GM21423 (cell line): ENCODE data around the gene RIN3.
"Not testable (repeated sequence)": the region's sequence is repeated elsewhere in the genome, so short reads cannot be mapped to it uniquely, and the experiment has no call there.

Experiments used
- ATAC-seq: cut with Tn5 transposase; IDR thresholded peaks from one replicate; pipeline ENCODE4 v1.9.1; 2021; ENCODE audit warnings: mild to moderate bottlenecking, moderate library complexity; ENCODE audit not compliant: unreplicated experiment

Gene RIN3

DNA sequence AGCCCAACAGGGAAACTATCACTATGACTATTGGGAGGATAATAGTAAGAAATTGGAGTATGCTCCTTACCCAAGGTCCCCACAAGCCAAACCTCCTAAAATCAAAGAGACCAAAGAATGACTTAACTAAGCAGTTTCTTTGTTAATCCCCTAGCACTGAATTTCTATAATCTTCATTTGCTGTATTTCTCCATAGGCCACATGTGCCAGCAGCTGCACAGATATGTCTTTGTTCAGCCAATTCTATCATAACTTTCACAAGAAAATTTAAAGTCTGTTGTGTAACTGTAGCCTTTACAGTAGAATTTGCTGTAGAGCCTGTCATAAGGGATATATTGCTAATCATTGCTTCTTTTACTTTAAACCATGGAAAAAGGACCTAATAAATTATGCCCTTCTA is 104.0 kb downstream of the RIN3 start:
- no peak for ATAC-seq

DNA sequence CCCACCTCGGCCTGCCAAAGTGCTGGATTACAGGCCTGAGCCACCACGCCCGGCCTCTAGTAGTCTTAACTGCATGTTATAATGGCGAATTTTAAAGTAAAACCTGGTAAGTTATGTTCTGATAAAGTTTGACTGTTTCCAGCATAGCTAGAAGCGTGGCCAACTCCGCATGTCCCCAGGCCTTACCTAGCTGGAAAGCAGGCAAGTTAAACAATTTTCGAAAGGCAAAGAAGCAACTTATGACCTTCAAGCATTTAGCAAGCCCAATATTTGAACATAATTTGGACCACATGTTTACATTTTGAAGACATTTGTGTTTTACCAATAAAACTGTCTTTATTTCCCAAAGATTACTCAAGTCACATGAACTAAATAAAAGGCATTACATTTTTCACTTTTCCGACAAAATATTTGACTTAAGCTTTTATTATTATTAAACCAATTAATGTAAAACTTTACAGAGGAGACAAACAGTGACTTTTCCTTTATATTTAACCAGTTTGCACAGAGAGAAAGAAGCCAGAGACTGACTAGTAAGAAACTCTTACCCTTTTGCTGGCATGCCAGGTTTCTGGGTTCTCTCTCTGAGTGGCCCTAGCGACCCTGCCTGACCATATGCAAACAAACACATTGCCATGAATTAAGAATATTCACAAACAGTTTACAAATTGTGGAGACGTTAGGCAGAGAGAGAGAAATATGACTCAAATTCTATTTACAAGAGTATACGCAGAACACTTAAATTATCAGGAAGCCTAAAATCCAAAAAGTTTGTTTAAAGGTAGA is 106.3 kb downstream of the RIN3 start:
- no peak for ATAC-seq

DNA sequence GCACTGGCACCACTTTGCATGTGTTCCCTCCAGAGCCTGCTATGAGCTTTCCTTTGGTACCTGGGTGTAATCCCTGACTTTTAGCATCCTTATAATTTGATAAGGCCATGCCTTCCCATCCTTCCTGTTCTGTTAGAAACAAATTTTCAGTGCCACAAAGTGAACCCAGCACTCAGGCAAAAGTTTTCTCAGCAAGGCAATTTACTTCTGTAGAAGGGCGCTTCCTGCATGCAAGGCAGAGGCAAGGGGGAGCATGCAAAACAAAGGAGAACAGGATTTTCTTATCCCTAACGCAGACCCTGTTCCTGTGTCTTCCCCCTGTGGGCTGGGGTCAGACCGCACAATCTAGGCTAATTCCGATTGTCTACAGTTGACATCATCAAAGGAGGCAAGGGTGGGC is 108.7 kb downstream of the RIN3 start:
- ATAC-seq: no peak

DNA sequence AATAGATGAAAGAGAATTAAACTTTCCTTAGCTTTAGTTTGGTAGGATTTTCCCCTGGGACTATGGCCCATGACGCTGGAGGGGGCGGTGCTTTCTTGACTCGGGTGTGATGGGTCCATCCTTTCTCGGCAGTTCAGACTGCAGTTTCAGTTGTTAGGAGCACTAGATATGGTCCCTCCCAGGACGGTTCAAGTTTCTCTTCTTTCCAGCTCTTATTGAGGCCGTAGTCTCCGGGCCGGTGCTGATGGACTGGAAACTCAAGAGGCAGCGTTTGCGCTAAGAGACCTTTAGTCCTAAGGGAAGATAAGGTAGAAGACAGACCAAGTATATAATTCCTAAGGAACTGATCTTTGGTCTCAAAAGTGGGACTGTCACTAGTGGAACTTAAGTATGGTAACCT is 111.2 kb downstream of the RIN3 start:
- no peak for ATAC-seq

DNA sequence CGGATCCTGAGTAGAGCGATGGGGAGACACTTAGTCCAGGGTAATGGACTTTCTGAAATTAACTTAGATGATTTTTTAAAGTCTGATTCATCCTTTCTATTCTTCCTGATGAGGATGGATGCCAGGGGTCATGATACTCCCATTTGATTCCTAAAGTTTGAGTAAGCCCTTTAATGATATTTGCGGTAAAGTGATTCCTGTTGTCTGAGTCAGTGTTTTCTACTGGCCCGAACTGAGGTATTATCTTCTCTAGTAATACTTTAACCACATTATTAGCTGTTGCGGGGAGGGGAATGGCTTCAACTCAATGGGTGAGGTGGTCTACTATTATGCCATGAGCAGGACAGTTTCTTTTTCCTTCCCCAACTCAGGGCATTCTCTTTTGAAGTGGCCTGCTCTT is 111.6 kb downstream of the RIN3 start:
- no peak for ATAC-seq

DNA sequence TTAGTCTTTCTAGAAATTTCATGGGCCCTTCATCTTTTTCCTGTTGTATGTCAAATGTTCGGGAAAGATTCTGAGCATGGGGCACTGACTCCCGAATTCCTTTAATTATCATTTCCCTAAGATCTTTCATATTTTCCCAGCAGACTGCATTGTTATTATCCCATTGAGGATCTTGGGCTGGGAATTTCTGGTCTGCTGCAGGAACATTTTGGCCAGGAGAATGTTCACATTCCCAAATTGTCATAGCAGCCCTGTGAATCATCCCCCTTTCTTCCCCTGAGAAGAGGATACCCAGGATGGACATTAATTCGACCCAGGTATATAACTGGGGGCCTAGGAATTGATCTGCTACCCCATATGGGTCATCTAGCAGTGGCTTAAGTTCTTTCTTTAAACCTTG is 112.5 kb downstream of the RIN3 start:
- ATAC-seq: no peak

DNA sequence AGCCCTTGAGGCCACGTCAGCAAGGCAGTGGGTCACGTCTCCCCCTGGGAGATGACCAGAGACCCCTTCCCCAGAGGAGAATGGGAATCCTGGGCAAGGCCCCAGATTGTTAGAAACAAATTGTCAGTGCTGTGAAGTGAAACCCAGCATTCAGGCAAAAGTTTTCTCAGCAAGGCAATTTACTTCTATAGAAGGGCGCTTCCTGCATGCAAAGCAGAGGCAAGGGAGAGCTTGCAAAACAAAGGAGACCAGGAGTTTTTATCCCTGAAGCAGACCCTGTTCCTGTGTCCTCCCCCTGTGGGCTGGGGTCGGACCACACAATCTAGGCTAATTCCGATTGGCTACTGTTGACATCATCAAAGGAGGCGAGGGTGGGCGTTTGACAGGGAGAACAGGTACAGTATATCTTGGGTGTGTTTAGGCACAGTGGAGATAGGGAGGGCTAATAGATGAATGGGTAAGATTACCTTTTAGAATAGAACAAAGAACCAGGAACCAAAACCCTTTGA is 114.2 kb downstream of the RIN3 start:
- ATAC-seq: no peak

DNA sequence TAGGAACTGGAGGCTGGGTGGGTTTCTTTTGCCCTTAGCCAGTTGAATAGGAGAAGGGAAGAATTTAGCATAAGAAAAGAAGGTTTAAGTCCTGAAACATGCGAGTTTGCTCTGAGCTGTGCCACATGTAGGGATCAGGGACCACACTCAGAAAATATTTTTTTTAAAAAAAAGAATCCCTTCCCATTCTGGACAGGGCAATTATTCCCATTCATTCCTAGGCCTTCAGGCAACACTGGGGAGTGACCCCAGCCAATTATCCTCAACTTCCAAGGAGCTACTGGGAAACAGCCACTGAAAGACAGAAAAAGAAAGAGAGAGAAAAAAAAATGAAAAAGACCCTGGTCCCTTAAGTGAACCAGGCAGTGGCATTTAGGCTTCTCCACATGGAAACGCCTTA is 115.1 kb downstream of the RIN3 start:
- ATAC-seq: no peak

DNA sequence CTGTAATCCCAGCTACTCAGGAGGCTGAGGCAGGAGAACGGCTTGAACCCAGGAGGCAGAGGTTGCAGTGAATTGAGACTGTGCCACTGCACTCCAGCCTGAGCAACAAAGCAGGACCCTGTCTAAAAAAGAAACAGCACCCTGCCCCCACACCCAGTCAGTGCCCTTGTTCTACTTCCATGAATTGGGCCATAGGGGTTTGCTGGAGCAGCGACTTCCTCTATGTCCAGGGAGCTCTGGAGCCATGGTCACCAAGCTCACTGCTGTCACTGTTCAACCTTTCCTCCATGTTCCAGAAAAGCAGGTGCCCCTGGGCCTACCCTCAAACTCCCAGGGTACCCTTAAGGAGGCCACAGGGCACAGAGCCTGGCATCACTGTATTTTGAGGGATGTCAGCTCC is 116.8 kb downstream of the RIN3 start:
- no peak for ATAC-seq

DNA sequence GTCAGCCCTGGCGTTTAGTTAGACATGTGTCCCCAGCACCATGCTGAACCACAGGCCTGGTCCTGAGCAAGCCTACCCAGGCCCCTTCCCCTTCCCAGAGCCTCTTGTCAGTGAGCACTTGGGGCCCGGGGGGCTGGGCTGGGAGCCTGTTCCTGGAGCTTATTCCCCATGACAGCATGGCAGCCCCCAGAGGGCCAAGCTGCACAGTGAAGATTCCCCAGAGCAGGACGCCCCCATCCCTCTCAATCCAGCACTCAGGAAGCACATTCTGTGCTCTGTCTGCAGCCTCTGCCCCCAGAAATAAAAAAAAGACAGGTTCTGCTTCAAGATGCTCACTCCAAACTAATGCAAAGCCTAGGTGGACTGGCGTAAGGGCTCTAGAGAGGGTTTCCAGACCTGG is 117.5 kb downstream of the RIN3 start:
- no peak for ATAC-seq

DNA sequence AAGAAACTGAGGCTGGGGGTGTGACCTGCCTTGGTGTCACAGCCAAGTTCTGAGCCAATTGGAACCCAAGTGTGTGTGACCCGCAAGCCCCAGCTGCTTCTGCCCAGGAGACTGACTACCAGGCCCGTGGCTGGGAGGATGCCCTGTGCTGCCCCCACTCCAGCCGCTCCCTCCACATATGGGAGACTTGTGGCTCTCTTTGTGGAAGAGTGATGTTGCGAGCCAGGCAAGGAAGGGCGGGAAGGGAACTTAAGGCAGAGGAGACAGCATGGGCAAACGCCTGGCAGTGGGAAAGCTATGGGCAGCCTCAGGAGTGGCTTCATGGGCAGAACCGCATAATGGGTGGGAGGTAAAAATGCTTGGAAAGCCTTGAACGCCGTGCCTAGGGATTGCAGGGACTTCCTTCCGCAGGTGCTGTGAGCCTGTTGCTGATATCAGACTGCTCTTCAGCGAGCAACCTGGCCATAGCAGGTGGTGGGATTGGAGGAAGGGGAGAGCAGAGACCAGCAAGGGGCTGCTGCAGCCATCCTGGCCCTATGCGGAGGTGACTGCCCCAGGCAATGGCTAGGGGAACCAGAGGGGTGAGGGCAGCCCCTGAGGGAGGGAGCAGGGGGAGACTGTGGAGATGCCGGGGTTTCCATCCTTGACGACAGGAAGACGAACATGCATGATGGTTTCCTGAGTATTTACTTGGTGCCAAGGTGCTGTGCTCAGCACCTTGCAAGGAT is 119.1 kb downstream of the RIN3 start:
- ATAC-seq: no peak

DNA sequence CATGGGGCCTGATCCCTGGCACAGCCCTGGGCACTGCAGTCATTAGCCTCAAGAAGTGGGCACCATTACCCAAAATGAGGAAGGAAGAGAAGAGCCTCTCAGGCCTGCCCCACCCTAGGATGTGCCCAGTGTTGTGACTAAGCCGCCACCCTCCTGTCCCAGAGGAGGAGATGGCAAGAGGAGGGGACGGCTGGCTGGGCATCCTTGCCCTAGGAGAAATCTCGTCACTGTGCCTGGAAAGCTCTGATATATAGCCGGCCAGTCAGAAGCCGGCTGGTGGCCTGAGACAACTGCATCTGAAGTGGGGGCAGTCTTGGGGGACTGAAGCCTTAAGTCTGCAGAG is 119.7 kb downstream of the RIN3 start:
- ATAC-seq: no peak

DNA sequence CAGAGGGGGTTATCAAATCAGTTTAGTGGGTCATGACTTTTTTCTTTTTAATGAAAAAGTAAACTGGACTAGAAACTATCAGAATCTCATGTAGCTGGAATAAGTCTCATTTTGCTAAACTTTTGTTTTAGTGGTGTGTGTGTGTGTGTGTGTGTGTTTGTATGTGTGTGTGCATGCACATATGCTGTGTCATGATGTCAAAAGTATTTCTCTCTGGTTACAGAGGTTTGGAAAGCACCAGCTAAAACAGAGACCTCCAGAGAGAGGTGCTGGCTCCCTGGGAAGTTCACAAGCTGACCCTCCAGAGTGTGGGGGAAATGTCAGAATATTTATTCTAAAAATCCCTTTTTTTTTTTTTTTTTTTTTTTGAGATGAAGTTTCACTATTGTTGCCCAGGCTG is 120.1 kb downstream of the RIN3 start:
- no peak for ATAC-seq

DNA sequence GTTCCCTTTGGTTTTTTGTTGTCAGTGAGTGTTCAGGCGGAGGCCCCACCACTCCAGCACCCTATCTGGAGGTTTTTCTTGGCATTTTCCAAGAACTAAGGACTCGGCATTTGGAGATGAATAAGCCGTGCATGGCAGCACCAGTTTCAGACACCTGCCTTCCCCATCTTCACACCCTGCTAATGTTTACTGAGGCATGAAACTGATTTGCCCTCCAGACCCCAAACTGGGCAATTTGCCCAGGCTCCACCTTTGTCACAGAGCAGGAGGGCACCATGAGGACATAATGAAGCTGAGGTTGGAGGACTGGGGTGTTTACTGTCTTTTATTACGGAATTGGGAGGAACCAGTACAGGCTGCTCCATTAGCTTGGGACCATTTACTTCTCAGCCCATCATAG is 121.5 kb downstream of the RIN3 start:
- no peak for ATAC-seq

DNA sequence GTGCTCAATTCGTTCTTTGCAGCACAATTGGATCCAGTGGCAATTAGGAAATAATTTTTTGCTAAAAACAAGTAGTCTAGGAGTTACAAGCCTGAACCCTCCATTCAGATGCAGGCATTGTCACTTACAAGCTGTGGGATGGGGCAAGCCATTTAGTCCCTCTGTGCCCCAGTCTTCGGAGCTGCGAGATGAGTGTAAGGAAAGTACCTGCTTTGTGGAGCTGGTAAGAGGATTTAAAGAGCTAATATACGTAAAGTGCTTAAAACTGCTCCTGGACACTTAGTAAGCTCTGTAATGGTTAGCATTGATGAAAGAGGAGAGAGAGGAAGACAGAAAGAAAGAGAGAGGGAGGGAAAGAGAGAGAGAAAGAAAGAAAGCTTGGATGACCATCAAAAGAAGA is 122.3 kb downstream of the RIN3 start:
- no peak for ATAC-seq

DNA sequence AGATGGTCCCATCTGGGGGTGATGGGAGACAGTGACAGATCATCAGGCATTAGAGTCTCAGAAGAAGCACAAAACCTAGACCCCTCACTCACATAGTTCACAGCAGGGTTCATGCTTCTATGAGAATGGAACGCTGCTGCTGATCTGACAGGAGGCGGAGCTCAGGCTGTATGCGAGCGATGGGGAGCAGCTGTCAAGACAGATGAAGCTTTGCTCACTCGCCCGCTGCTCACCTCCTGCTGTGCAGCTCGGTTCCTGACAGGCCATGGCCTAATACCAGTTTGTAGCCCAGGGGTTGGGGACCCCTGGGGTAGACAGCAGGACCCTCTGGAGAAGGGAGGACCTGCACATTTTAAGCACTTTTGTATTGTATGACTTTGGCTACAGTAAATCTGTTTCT is 123.6 kb downstream of the RIN3 start:
- ATAC-seq: no peak

DNA sequence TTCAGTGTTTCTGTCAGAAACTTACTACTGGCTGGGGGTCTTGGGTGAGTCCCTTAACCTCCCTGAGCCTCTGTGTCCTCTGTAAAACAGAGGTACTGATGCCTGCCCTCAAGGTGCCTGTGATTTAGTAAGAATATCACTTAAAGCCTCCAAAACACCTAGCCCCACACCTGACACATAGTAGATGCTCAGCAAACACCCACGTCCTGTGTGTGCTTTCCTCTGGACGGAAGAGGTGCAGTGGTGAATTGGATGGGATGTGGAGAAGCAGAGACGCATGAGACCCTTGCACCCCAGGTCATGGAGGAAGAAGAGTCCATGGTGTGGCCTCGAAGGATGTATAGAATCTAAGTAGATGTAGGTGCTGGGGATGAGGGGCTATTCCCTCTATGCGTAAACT is 124.3 kb downstream of the RIN3 start:
- ATAC-seq: no peak

DNA sequence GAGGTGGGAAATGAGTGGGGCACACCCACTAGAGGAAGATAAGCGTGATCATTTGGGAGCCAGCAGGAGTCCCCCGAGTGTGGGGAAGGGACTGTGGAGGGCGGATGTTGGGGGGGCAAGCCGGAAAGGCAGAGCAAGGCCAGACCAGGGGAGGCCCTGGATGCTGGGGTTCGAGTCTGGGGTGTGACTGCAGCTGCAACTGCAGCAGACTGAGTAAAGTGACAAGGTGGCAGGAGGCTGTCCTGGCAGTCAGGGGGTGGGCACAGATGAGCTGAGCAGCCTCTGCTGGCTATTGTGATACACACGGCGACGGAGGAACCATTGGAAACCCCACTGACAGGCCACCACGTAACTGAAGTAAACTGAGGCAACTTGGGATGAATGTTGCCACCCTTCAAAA is 124.7 kb downstream of the RIN3 start:
- ATAC-seq: no peak

DNA sequence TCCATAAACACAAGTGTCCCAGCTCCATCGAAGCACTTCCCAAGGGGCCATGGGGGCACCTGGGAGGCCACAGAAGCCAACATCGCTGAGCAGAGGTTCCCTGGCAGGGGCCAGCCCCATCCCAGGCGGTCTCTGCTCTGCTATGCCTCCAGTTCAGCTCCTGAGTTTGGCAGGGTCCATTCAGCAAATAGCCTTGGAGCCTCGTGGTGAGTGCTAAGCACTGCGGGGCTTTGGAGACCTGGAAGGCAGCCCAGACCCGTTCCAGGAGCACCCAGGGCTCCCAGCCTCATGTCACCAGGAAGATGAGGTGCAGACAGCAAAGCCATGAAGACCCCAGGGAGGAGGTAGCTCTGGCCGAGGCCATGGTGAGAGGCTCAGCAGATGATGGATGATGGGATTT is 125.3 kb downstream of the RIN3 start:
- no peak for ATAC-seq

DNA sequence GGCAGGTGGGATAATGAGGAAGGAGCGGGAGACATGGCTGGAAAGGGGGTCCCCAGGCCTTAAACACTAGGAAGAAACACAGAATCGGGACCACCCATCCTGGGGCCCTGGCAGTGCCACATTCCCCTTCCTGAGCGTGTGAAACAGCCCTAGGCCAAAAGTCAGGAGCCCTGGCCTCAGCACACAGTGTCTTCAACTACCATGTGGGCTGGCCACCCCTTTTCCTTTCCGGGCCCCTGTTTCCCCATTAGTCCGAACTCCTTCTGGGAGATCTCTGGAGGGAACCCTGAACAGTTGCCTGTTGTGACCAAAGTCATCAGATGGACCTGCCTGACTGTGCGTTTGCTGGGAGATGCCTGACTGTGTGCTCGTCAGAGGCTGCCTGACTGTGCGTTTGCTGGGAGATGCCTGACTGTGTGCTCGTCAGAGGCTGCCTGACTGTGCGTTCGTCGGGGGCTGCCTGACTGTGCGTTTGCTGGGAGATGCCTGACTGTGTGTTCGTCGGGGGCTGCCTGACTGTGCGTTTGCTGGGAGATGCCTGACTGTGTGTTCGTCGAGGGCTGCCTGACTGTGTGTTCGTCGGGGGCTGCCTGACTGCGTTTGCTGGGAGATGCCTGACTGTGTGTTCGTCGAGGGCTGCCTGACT is 126.0 kb downstream of the RIN3 start:
- not testable (repeated sequence) for ATAC-seq

DNA sequence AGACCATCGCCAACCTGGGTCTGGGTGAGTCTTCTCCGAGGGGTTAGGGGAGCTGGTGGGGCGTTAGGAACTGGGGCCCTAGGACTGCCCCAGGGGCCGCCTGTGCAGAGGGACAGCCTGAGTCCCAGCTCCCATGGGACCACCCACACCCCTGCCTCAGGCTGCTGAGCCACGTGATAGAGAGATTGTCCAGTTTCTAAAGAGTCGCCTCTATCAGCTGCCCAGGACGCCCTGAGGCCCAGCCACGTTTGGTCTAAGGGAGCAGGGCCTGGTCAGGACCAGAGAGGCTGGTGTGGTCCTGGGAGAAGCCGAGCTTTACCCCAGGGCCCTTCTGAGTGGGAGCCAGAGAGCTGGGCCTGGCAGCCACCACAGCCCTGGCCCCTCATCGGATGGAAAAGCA is 127.7 kb downstream of the RIN3 start:
- no peak for ATAC-seq
